ENCODE data around the gene S100P. TPM values are rescaled to one million over a fixed set of nuclear protein-coding genes. Genes with fewer than 3 reads are reported as not detected.

S100P gene
- total and polyA plus RNA-seq, 2 of the 4 experiments (the other 2 are of a cell fraction): not detected

DNA sequence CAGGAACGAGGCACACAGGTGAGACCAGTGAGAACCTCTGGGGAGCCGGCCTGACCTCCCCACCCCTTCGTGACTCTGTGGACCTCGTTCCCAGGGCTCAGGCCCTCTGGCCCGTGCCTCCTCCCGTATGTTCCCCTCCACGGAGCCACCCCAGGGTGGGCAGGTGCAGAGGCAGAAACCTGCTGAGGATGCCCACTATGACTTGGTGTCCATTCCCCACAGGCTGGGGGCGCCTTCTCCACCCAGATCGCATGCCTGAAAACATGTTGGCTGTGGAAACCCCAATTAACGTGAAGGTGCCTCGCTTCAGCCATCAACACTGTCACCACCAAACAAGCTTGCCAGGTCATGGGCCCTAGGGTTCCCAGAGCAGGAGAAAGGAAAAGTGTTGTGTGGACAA is 49.3 kb downstream of the S100P start:
- no peaks in the 10 kb centered on the region for H3K9me1 ChIP-seq (ENCODE audit: insufficient read depth, low read length)
- H2BK20ac ChIP-seq (ENCODE audit: low read depth, low read length): no peak overlapping the region
- POLR2A ChIA-PET (ENCODE audit: unreplicated experiment): no interaction called here
- H2AK5ac ChIP-seq (ENCODE audit: low read depth, low read length): no peak overlapping the region
- peaks cover 5% of the 10 kb centered on the region for H3K27me3 ChIP-seq (ENCODE audit: control insufficient read depth, insufficient read depth, low read length)
- H2AFZ ChIP-seq (replicated peaks; ENCODE audit: low read length, poor library complexity): no peak overlapping the region
- no peaks in the 10 kb centered on the region for H4K20me1 ChIP-seq (ENCODE audit: insufficient read depth, low read length)
- intact Hi-C loops (cut with micrococcal nuclease): no loop called here
- H3K4me1 ChIP-seq (ENCODE audit: control insufficient read depth, insufficient read depth, low read length): no peaks in the 10 kb centered on the region
- TF ChIP-seq RCOR1 (IDR thresholded peaks at IDR 0.05; ENCODE audit: insufficient replicate concordance, low read length) (no peak), BHLHE40 (IDR thresholded peaks at IDR 0.05; ENCODE audit: low read depth, low read length) (no peak), CEBPB (IDR thresholded peaks at IDR 0.05; ENCODE audit: low read depth, low read length) (no peak)
- no peak overlapping the region for H3K9ac ChIP-seq (ENCODE audit: low read depth, low read length)
- H2AK9ac ChIP-seq (replicated peaks; ENCODE audit: low read depth, low read length, poor library complexity): no peak overlapping the region
- no peak overlapping the region for H2BK5ac ChIP-seq (ENCODE audit: low read depth, low read length, poor library complexity, severe bottlenecking)
- H3K79me1 ChIP-seq (ENCODE audit: low read depth in 1 of 2, low read length in 2 of 2): no peaks in the 10 kb centered on the region
- dilution Hi-C loops (cut with HindIII; ENCODE audit: low sequenced_read_pairs, unreplicated experiment): no loop called here
- H4K8ac ChIP-seq (ENCODE audit: low read depth in 2 of 2, low read length in 2 of 2): no peak overlapping the region
- CTCF ChIA-PET: no interaction called here
- peaks cover 3% of the 10 kb centered on the region; the same call in 1 of the 2 replicates for H3K9me3 ChIP-seq (ENCODE audit: control insufficient read depth, insufficient read depth, low read length)
- no peak overlapping the region for H3K23ac ChIP-seq (ENCODE audit: low read depth, low read length)
- no peak overlapping the region for H3K56ac ChIP-seq (ENCODE audit: extremely low read depth, insufficient read depth, low read length)
- no peak overlapping the region for H2BK15ac ChIP-seq (ENCODE audit: low read depth, low read length)
- in situ Hi-C loops (cut with MboI; ENCODE audit: low sequenced_read_pairs): no loop called here
- BruUV-seq (replicated peaks): no TSS peak
- no peak overlapping the region for H3K18ac ChIP-seq (ENCODE audit: low read depth, low read length)
- H2BK120ac ChIP-seq (ENCODE audit: low read depth, low read length): no peak overlapping the region
- no peak overlapping the region for H3K4ac ChIP-seq (ENCODE audit: low read depth, low read length)
- H3K27ac ChIP-seq (ENCODE audit: insufficient read depth, low read length): no peak overlapping the region
- ATAC-seq (ENCODE audit: low read depth) (no peak), DNase-seq (no peak)
- H3K4me3 ChIP-seq (ENCODE audit: insufficient read depth, low read depth, low read length): no peak overlapping the region
- no peak overlapping the region for H3K14ac ChIP-seq (replicated peaks; ENCODE audit: low read depth, low read length)
- H4K5ac ChIP-seq (ENCODE audit: low read depth, low read length): no peak overlapping the region
- no peaks in the 10 kb centered on the region for H3K36me3 ChIP-seq (ENCODE audit: control insufficient read depth, insufficient read depth, low read length)
- no peak overlapping the region for H3K4me2 ChIP-seq (ENCODE audit: low read depth, low read length)
- whole genome bisulfite sequencing, 2 experiments (ENCODE audit: extremely low coverage in 2 of 2, insufficient read length in 1 of 2): 63% methylated on average over 3 of the region's 11 CpGs; no CpG with 5 or more reads in 1 of the 2 experiments
- no peak overlapping the region for H4K91ac ChIP-seq (ENCODE audit: insufficient read depth, low read depth, low read length)

Other genes with a start within 250 kb of the S100P start
- not detected in 2 replicates for gene PPP2R2C, start 221.3 kb upstream of the S100P start, total RNA-seq (2012; rRNA removed)
- 0.03 TPM in 1 of 2 replicates, not detected in the other for gene PPP2R2C, start 221.3 kb upstream of the S100P start, polyA plus RNA-seq (2012; rRNA removed)
- 11.9 and 13.4 TPM in 2 replicates for gene MAN2B2, start 118.7 kb upstream of the S100P start, total RNA-seq (2012; rRNA removed)
- 33.8 and 34.1 TPM in 2 replicates for gene MAN2B2, start 118.7 kb upstream of the S100P start, polyA plus RNA-seq (2012; rRNA removed)
- 65.4 and 131 TPM in 2 replicates for gene MRFAP1, start 53.2 kb upstream of the S100P start, total RNA-seq (2012; rRNA removed)
- gene MRFAP1, start 53.2 kb upstream of the S100P start, polyA plus RNA-seq (2012; rRNA removed): 268 and 279 TPM in 2 replicates
- gene MRFAP1L1, start 16.0 kb downstream of the S100P start, total RNA-seq (2012; rRNA removed): 31.7 and 64.2 TPM in 2 replicates
- gene MRFAP1L1, start 16.0 kb downstream of the S100P start, polyA plus RNA-seq (2012; rRNA removed): 41.7 and 47.0 TPM in 2 replicates
- 8.8 and 13.3 TPM in 2 replicates for gene BLOC1S4, start 22.3 kb downstream of the S100P start, total RNA-seq (2012; rRNA removed)
- gene BLOC1S4, start 22.3 kb downstream of the S100P start, polyA plus RNA-seq (2012; rRNA removed): 22.1 and 24.2 TPM in 2 replicates
- gene KIAA0232, start 88.8 kb downstream of the S100P start, total RNA-seq (2012; rRNA removed): 19.5 and 23.1 TPM in 2 replicates
- 5.8 and 6.8 TPM in 2 replicates for gene KIAA0232, start 88.8 kb downstream of the S100P start, polyA plus RNA-seq (2012; rRNA removed)
- 40.7 and 48.9 TPM in 2 replicates for gene TBC1D14, start 215.9 kb downstream of the S100P start, total RNA-seq (2012; rRNA removed)
- 29.8 and 31.7 TPM in 2 replicates for gene TBC1D14, start 215.9 kb downstream of the S100P start, polyA plus RNA-seq (2012; rRNA removed)